HG03066 (cell line): ENCODE measurements around the gene HMGXB4.

Experiments used
- ATAC-seq: cut with Tn5 transposase; IDR thresholded peaks from one replicate; pipeline ENCODE4 v1.9.1; 2021; ENCODE audit warnings: low read depth; ENCODE audit not compliant: unreplicated experiment

Gene HMGXB4

DNA sequence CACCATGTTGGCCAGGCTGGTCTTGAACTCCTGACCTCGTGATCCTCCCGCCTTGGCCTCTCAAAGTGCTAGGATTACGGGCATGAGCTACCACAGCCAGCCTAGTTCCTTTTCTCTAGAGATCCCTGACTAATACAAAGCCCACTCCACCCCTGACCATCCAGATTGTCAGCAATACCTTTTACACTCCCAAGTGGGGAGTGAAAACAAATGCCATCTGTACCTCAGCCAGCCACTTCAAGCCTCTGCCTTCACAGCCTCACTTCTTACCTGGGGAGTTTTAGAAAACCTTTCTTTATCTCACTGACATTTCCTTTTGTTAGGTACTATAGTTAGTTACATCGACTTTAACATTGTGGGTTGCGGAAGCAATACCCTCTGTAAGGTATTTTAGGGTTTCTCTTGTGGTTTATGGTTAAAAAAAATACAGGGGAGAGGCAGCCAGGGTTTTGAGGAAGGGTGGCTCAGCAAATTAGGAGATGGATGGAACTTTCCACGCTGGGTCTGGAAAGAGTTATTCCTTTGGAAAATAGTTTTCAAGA, 51.3 kb downstream of the HMGXB4 start:
- peak; percentile 42 for ATAC-seq

DNA sequence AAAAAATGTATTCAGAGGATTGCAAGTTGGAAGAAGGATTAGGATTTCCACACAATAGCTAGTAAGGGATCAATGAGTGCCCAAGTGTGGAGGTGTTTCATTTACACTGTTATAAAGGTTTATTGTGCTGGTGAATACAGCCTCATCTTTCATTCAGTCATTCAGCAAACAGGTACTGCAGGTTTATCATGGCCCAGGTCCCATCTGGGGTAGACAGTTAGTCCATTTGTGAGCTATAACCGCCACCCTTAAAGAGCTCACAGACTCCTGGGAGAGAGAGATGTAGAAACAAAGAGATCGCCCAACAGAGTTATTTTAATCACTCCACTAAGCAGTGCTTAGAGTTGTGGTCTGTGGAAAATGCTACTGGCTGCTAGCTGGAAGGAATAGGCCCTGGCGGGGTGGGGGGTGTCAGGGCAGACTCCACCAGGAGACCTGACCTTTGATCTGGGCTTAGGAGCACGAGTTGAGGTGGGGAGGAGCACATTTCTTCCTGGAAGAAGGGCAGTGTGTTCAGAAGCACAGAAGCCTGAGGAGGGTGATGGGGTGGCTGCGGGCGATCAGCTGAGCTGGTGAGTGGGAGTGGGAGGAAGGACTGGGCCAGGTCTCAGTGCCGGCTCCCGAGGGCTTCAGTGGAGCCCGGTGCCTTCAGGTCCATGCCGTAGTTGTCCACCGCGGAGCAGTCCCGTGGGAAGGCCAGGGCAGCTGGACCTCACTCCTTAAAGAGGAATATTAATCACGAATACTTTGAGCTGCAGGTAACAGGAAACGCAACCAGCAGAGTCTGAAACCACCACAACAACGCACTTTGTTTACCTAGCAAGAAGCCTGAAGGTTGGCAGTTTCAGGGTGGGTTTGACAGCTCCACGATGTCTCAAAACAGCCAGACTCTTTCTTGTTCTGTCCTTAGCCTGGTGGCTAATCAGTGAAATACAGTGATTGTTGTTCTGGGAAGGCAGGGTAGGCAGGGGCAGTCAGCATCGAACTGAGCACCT, 53.6 kb downstream of the HMGXB4 start:
- no peak for ATAC-seq

- no peak for ATAC-seq
Observed at GRCh38 chr22:35311551-35311999, 54.3 kb downstream of the HMGXB4 start.

- ATAC-seq: no peak
Observed at GRCh38 chr22:35312198-35313059, 55.1 kb downstream of the HMGXB4 start.

- ATAC-seq: no peak
Observed at GRCh38 chr22:35313311-35314121, 56.2 kb downstream of the HMGXB4 start.

DNA sequence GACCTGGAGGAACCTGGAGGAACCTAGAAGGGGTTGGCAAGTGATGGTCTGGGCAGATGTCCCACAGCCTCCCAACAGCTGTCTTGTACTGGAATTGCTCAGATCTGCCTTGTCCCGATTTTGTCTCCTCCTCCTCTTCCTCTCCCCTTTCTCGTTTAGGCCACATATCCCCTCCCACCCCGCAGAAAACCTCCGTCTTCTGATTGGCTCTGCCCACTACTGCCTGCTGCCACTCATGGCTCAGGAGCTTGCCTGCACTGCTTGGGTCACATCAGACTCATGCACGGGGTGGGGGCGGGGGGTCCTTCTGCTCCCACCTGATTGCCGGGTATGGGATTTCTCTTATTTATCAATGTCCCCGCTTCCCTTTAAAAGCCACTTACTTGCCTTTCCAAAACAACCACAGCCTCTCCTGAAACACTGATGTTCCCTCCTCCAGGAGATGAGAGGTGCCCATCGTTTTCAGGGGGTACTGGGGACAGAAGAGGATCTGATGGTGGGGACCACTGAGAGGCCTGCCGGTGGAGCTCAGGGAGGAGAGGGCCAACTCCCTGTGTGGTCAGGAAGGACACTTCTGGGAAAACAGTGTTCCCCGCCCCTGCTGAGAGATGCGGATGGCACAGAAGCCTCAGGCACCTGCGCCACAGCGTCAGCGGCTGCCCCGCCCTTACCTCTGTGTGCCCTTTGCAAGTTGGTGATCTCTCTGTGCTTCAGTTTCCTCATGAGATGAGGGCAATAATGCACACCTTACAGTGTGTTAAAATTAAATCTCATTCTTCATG, 57.1 kb downstream of the HMGXB4 start:
- ATAC-seq: no peak

DNA sequence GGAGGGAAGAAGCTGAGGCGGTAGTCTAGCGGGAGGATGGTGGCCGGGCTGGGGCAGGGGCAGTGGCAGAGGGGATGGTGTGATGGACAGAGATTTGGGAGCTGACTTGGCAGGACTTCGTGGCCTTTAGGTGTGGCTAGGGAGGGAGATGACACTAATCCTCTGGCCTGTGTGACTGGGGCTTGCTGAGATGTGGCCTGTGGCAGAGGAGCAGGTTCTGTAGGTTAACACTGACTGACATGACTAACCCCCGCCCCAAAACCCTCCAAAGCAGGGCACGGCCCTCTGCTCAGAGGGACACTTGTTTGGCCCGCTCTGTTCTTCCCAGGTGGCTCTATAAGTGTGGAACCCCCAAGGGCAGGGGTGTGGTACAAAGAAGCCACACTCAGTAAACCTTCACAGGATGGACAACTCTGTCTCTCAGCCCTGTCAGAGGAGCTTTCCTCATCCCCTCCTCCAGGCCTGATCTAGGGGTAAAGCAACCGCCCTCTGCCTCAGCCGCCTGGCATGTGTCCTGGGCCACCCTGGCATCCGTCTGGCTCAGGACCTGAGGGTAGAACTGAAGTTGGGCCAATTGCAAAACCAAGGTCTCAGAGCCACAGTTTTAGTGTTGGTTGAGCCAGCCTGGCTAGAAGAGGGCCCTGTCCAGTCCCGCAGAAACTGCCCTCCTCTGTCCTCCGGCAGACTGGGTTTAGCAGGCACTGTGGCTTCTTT, 58.0 kb downstream of the HMGXB4 start:
- ATAC-seq: no peak

- ATAC-seq: no peak
Observed at GRCh38 chr22:35315855-35316745, 58.8 kb downstream of the HMGXB4 start.

GRCh38 chr22:35316751-35317150, 59.5 kb downstream of the HMGXB4 start:
- ATAC-seq: no peak

- ATAC-seq: no peak
Observed at GRCh38 chr22:35317680-35318290, 60.5 kb downstream of the HMGXB4 start.

DNA sequence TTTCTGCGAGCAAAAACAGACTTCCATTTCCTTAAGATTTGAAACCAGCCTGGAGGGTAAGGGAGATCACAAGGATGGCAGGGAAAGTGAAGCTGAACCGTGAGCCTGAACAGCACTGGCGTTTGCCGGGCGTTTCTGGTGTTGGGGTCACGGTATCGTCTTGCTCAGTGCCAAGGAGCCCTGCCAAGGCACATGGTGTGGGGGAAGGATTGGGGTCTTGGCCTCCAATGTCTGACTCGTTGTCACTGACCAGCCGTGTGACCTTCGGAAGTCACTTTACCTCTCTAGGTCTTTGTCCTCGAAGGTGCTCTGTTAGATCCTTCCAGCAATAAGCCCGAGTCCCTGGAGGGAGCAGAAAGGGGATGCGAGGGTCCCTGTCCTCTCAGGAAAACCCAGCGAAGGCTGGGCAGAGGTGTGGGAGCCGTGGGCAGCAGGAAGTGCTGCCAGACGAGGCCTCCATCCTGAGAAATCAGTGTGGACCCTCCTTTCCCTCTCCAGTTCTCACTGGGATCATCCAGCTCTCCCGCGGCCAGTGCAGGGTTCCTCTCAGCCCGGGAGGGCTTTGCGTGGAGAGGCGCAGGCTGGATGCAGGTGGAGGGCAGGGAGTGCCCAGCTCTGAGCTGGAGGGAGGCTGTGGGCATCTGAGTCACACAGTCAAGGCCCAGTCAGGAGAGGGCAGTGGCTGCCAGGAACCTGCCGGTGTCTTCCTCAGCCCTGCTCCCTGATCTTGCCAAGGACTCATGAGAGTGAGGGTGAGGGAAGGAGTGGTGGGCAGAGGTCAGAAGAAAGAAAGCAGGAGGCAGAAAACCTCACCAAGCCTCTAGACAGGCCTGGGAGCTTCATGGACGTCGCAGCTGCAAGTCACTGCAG, 61.3 kb downstream of the HMGXB4 start:
- ATAC-seq: no peak

DNA sequence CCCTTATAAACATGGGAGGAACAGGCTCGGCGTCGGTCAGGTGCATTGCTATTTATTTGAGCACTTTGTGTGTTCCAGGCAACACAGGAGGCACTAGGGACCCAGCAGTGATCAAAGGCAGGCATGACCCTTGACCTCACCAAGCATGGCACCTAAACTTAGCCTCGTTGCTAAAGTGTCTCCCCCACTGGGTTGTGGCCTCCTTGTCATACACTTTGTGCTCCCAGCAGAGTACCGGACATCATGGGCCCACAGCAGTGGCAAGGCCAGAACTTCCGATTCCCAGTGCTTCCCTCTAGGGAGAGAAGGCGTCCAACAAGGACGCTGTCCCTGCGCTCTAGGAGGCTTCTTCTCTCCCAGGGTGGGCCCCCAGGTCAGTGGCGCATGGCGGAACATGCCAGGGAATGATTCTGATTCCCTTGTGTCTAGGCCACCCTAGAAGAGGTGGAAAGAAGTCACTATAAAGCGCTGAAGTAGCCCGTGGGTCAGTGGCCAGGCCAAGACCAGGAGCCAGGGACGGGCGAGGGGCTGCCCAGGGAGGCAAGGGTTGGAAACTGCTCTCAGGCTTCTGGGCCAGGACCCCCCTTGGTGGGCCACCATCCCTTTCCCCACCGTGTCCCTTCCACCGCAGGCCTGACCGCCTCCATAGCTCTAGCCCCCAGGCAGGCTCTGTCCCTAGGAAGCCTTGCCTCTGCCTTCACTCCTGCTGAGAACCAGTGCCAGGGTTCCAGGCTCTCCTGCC, 62.1 kb downstream of the HMGXB4 start:
- ATAC-seq: no peak

DNA sequence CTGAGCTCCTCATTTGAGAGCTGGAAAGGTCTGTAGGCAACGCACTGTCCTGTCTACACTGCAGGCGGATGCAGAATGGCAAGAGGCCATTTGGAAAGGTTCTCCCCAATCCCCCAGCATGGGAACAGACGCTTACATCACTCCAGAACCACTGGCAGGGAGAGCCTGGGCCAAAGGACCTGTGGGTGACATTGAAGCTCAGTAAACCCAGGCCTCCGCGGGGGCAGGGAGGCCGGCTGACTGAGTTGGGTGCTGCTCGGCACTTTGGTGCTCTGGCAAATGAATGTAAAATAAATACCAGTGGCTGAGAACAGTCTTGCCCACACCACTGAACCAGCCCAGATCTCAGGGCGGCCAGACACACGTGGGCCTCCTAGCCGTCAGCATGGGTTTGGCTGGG, 64.8 kb downstream of the HMGXB4 start:
- ATAC-seq: no peak

- no peak for ATAC-seq
Observed at GRCh38 chr22:35322893-35323292, 65.6 kb downstream of the HMGXB4 start.

DNA sequence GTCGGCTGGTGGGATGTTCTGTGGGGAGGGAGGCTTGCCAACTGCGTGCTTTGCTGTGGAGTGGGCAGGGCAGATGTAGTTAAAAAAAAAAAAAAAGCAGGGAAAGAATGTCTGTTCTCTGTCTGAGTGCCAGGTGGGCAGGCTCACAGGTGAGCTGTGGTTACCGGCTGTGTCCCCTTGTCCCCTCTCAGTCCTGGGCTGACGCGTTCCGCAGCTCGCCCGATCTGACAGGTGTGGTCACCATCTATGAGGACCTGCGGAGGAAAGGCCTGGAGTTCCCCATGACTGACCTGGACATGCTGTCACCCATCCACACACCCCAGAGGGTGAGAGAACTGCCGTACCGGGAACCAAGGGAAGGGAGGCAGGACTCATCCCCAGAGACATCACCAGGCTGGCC, 66.0 kb downstream of the HMGXB4 start:
- ATAC-seq: no peak

- no peak for ATAC-seq
Observed at GRCh38 chr22:35324067-35324466, 66.8 kb downstream of the HMGXB4 start.
